Osteocyte (in vitro differentiated cells): ENCODE data around the gene DAP. TPM values are rescaled to one million over a fixed set of nuclear protein-coding genes. Genes with fewer than 3 reads are reported as not detected.

Experiments used
- DNase-seq: peaks from one replicate; pipeline ENCODE4 v3.0.0; 2021; ENCODE audit warnings: mixed read lengths; ENCODE audit not compliant: unreplicated experiment; ENCODE audit errors: extremely low spot score
- H3K27ac Mint-ChIP-seq: one replicate; pipeline ENCODE4 v1.8.0; 2021; ENCODE audit warnings: mild to moderate bottlenecking, mixed read lengths; ENCODE audit not compliant: unreplicated experiment
- H3K27me3 Mint-ChIP-seq: one replicate; pipeline ENCODE4 v1.8.0; 2021; ENCODE audit warnings: mixed read lengths; ENCODE audit not compliant: unreplicated experiment
- H3K36me3 Mint-ChIP-seq: one replicate; pipeline ENCODE4 v1.8.0; 2021; ENCODE audit warnings: mixed read lengths; ENCODE audit not compliant: unreplicated experiment
- H3K4me1 Mint-ChIP-seq: one replicate; pipeline ENCODE4 v1.8.0; 2021; ENCODE audit warnings: mixed read lengths; ENCODE audit not compliant: unreplicated experiment
- H3K4me3 Mint-ChIP-seq: one replicate; pipeline ENCODE4 v1.8.0; 2021; ENCODE audit warnings: mild to moderate bottlenecking, moderate library complexity, mixed read lengths; ENCODE audit not compliant: unreplicated experiment
- H3K9me3 Mint-ChIP-seq: one replicate; pipeline ENCODE4 v1.8.0; 2021; ENCODE audit warnings: mixed read lengths; ENCODE audit not compliant: unreplicated experiment
- CTCF ChIP-seq: fragments of 200-600 bp; sonication (generic); IDR thresholded peaks from 2 replicates; pipeline ENCODE4 v1.5.0; 2021; ENCODE audit warnings: antibody characterized with exemption, mild to moderate bottlenecking, moderate library complexity
- total RNA-seq: library from RNA; stranded (reverse); gene quantifications from 2 replicates; pipeline ENCODE4 v1.2.1, GENCODE V29; 2021

Gene DAP
- total RNA-seq, 1 donor from 2014 or later, result 173 TPM

- no peak overlapping the region for H3K27ac Mint-ChIP-seq
- H3K9me3 Mint-ChIP-seq, result peaks cover 24% of the 10 kb centered on the region
- H3K27me3 Mint-ChIP-seq, result no peaks in the 10 kb centered on the region
- no peak overlapping the region for H3K4me3 Mint-ChIP-seq
- no peak for DNase-seq
- peaks cover 56% of the 10 kb centered on the region for H3K36me3 Mint-ChIP-seq
- no peak for TF ChIP-seq CTCF
- H3K4me1 Mint-ChIP-seq, result peaks cover 17% of the 10 kb centered on the region
These were observed 24.7 kb downstream of the DAP start for GRCh38 chr5:10736354-10736753.

- peaks cover 50% of the 10 kb centered on the region for H3K36me3 Mint-ChIP-seq
- peaks cover 18% of the 10 kb centered on the region for H3K9me3 Mint-ChIP-seq
- H3K27me3 Mint-ChIP-seq, result no peaks in the 10 kb centered on the region
- H3K27ac Mint-ChIP-seq, result no peak overlapping the region
- no peak for TF ChIP-seq CTCF
- H3K4me3 Mint-ChIP-seq, result no peak overlapping the region
- peaks cover 17% of the 10 kb centered on the region for H3K4me1 Mint-ChIP-seq
- no peak for DNase-seq
These were observed 25.3 kb downstream of the DAP start for GRCh38 chr5:10735569-10736276.

GRCh38 chr5:10734832-10735523 lies 26.1 kb downstream of the DAP start:
- no peak for DNase-seq
- H3K4me1 Mint-ChIP-seq, result peaks cover 17% of the 10 kb centered on the region
- H3K4me3 Mint-ChIP-seq, result no peak overlapping the region
- H3K27me3 Mint-ChIP-seq, result no peaks in the 10 kb centered on the region
- TF ChIP-seq CTCF, result no peak
- H3K9me3 Mint-ChIP-seq, result peaks cover 10% of the 10 kb centered on the region
- peaks cover 43% of the 10 kb centered on the region for H3K36me3 Mint-ChIP-seq
- no peak overlapping the region for H3K27ac Mint-ChIP-seq

DNA sequence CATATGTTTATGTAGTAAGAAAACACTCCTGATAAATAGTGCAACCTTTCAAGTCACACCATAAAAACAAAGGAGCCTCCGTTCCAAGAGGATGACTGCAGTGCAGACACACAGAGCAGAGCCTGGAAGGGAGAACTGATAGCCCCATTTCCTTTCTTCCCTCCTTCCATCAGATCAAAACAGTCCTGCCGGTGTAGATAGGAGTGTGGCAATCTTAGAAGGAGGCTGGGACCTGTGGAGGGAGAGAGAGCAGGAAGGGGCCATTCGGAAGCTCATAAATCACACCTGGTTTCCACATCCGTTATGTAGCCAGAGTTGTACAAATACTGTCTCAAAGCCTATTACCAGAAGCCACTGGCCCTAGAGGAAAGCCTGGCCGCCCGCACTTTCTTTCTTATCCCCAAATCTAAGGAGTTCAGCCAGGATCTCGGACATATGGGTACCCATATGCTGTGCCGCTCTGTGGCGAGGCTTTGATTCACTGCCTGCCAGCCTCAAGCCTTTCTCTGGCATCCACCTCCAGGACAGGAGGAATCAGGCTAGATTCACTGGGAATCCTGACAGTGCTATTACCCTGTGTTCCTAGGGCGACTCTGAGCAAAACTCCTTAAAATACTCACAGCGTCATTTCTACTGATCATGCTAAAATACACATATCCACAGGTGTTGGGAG lies 26.9 kb downstream of the DAP start:
- no peak for TF ChIP-seq CTCF
- peak overlapping the region; percentile 50 for H3K27ac Mint-ChIP-seq
- H3K36me3 Mint-ChIP-seq, result peaks cover 36% of the 10 kb centered on the region
- no peak for DNase-seq
- peaks cover 7% of the 10 kb centered on the region for H3K9me3 Mint-ChIP-seq
- H3K4me1 Mint-ChIP-seq, result peaks cover 19% of the 10 kb centered on the region
- no peak overlapping the region for H3K4me3 Mint-ChIP-seq
- no peaks in the 10 kb centered on the region for H3K27me3 Mint-ChIP-seq

GRCh38 chr5:10733426-10733825 lies 27.6 kb downstream of the DAP start:
- Mint-ChIP-seq H3K27me3 (no peaks in the 10 kb centered on the region), H3K27ac (peak overlapping the region; percentile 50), H3K9me3 (peaks cover 4% of the 10 kb centered on the region), H3K4me1 (peaks cover 19% of the 10 kb centered on the region), H3K36me3 (peaks cover 34% of the 10 kb centered on the region), H3K4me3 (no peak overlapping the region)
- DNase-seq, result no peak
- TF ChIP-seq CTCF, result no peak
